ENCODE results near the gene TMEM106B. TPM values are rescaled to one million over a fixed set of nuclear protein-coding genes. Genes with fewer than 3 reads are reported as not detected.

TMEM106B gene
- total RNA-seq, 1 experiment from 2014 or later: 26.6 TPM

DNA sequence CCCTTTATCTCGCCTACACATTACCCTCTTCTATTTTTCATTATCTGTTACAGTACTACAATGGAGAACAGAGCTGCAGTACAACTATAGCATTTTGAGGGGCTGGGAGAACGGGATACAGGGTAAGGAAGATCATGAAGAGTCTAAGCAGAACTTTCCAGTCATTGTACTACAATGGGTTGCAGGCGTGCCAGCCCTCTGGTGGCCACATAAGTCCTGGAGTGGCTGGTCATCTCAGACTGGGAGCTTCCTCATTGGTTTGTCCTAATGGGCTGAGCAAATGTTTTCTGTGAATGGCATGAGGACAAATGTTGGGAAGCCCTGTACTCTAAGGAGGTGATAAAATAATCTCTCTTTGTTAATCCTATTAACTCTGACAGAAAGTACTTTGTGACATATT is 33.0 kb downstream of the TMEM106B start:
- H3K36me3 ChIP-seq (replicated peaks; ENCODE audit: control insufficient read depth, insufficient read depth, low read length): no peaks in the 10 kb centered on the region
- no peak overlapping the region for H3K4me3 ChIP-seq (ENCODE audit: insufficient read depth, low read depth, low read length)
- DNase-seq: peak; percentile 35

GRCh38 chr7:12244694-12245093 is 33.6 kb downstream of the TMEM106B start:
- no peaks in the 10 kb centered on the region for H3K36me3 ChIP-seq (replicated peaks; ENCODE audit: control insufficient read depth, insufficient read depth, low read length)
- H3K27me3 ChIP-seq (ENCODE audit: control insufficient read depth, insufficient read depth, low read length): no peaks in the 10 kb centered on the region
- H3K4me3 ChIP-seq (ENCODE audit: insufficient read depth, low read depth, low read length): no peak overlapping the region
- DNase-seq: no peak

More for the DNA sequence above, 33.0 kb downstream of the TMEM106B start:
- no peaks in the 10 kb centered on the region for H3K27me3 ChIP-seq (ENCODE audit: control insufficient read depth, insufficient read depth, low read length)

DNA sequence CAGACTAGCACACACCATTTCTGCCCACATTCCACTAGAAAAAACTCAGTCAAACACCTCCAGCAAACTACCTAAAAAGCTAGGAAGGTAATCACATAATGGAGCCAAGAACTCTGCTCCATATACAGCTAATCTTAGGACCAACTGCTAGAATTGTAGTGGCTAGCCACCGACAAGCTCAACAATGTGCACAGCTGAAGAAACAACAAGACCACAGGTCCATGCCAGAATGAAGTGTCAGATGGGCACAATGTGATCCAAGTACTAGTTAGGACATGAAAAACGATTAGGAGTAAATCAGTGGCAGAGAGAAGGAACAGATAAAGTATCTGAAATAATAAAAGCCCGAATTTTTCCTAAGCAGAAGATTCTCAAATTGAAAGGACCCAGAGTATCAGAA is 38.6 kb downstream of the TMEM106B start:
- no peaks in the 10 kb centered on the region for H3K27me3 ChIP-seq (ENCODE audit: control insufficient read depth, insufficient read depth, low read length)
- DNase-seq: no peak
- no peak overlapping the region for H3K4me3 ChIP-seq (ENCODE audit: insufficient read depth, low read depth, low read length)
- no peaks in the 10 kb centered on the region for H3K36me3 ChIP-seq (replicated peaks; ENCODE audit: control insufficient read depth, insufficient read depth, low read length)

GRCh38 chr7:12250232-12250631 is 39.1 kb downstream of the TMEM106B start:
- Histone ChIP-seq H3K36me3 (replicated peaks; ENCODE audit: control insufficient read depth, insufficient read depth, low read length) (no peaks in the 10 kb centered on the region), H3K27me3 (ENCODE audit: control insufficient read depth, insufficient read depth, low read length) (no peaks in the 10 kb centered on the region), H3K4me3 (ENCODE audit: insufficient read depth, low read depth, low read length) (no peak overlapping the region)
- no peak for DNase-seq

DNA sequence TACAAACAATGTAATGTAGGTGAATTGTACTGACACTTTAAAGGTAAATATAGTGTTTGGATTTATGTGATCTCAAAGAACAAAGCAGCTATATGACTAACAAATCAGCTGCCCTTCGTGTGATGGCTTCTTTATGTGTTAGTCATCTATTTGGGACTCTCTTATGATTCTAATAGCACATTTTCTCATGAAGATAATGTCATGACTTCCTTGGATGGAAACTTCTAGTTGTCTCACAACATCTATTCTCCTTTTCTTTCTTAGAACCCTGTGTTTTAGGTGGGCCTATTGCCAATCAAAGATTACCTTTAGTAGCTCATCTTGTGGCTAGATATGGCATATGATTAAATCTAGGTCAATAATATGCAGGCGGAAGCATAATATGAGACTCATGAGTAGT is 45.0 kb downstream of the TMEM106B start:
- Histone ChIP-seq H3K4me3 (ENCODE audit: insufficient read depth, low read depth, low read length) (no peak overlapping the region), H3K36me3 (replicated peaks; ENCODE audit: control insufficient read depth, insufficient read depth, low read length) (no peaks in the 10 kb centered on the region), H3K27me3 (ENCODE audit: control insufficient read depth, insufficient read depth, low read length) (no peaks in the 10 kb centered on the region)
- no peak for DNase-seq

DNA sequence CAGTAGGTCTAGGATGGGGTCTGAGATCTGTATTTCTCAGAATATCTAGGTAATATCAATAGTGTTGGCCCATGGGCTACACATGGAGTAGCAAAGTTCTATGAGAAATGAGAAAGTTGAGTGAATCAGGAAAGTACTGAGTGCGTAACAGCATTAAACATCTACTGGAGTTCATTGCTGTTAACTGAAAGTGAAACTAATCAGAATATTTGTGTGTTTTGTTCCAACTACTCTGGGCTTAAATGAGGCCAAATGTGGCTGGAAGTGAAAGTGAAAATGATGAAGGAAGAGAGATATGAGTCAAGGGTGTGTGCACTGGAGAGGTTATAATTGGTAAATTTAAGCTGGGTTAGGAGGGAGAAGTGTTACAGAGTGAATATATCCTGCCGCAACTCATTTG is 46.5 kb downstream of the TMEM106B start:
- DNase-seq: no peak
- no peaks in the 10 kb centered on the region for H3K36me3 ChIP-seq (replicated peaks; ENCODE audit: control insufficient read depth, insufficient read depth, low read length)
- no peaks in the 10 kb centered on the region for H3K27me3 ChIP-seq (ENCODE audit: control insufficient read depth, insufficient read depth, low read length)
- H3K4me3 ChIP-seq (ENCODE audit: insufficient read depth, low read depth, low read length): no peak overlapping the region

DNA sequence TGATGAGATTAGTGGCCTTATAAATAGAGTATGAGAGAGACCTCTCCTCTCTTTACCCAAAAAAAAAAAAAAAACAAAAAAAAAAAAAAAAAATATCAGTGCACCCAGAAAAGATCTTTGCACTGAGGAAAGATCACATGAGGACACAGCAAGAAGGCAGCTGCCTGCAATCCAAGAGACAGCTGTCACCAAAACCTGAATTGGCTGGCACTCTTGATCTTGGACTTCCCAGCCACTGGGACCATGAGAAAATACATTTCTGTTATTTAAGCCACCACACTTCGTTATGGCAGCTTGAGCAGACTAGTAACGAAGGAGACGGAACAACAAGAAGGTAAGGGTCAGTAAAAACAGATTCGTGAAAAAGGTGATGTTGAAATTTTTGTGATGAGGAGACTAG is 47.0 kb downstream of the TMEM106B start:
- Histone ChIP-seq H3K27me3 (ENCODE audit: control insufficient read depth, insufficient read depth, low read length) (no peaks in the 10 kb centered on the region), H3K4me3 (ENCODE audit: insufficient read depth, low read depth, low read length) (no peak overlapping the region), H3K36me3 (replicated peaks; ENCODE audit: control insufficient read depth, insufficient read depth, low read length) (no peaks in the 10 kb centered on the region)
- DNase-seq: no peak

- DNase-seq: no peak
- Histone ChIP-seq H3K27me3 (ENCODE audit: control insufficient read depth, insufficient read depth, low read length) (no peaks in the 10 kb centered on the region), H3K36me3 (replicated peaks; ENCODE audit: control insufficient read depth, insufficient read depth, low read length) (no peaks in the 10 kb centered on the region), H3K4me3 (ENCODE audit: insufficient read depth, low read depth, low read length) (no peak overlapping the region)
Observed at GRCh38 chr7:12267542-12267941, 56.4 kb downstream of the TMEM106B start.

GRCh38 chr7:12269100-12269895 is 58.2 kb downstream of the TMEM106B start:
- Histone ChIP-seq H3K4me3 (ENCODE audit: insufficient read depth, low read depth, low read length) (no peak overlapping the region), H3K27me3 (ENCODE audit: control insufficient read depth, insufficient read depth, low read length) (no peaks in the 10 kb centered on the region), H3K36me3 (replicated peaks; ENCODE audit: control insufficient read depth, insufficient read depth, low read length) (no peaks in the 10 kb centered on the region)
- DNase-seq: no peak

DNA sequence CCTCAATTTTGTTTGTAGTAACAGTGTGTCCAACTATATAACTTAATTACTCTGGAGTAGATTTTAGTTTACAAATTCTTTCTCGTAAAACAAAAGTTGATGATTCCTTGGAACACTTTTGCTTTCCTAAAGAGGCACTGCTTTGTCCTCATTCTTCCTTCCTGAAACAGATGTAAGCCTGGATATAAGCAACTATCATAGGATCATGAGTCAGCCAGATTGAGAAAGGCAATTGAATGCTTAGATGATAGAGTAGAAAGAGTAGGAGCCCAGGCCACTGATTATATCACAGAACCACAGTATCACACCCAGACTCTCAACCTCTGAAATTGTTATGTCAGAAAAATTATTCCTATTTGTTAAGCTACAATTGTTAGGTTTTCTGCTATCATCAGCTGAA is 69.9 kb downstream of the TMEM106B start:
- Histone ChIP-seq H3K27me3 (ENCODE audit: control insufficient read depth, insufficient read depth, low read length) (no peaks in the 10 kb centered on the region), H3K4me3 (ENCODE audit: insufficient read depth, low read depth, low read length) (no peak overlapping the region), H3K36me3 (replicated peaks; ENCODE audit: control insufficient read depth, insufficient read depth, low read length) (no peaks in the 10 kb centered on the region)
- no peak for DNase-seq

DNA sequence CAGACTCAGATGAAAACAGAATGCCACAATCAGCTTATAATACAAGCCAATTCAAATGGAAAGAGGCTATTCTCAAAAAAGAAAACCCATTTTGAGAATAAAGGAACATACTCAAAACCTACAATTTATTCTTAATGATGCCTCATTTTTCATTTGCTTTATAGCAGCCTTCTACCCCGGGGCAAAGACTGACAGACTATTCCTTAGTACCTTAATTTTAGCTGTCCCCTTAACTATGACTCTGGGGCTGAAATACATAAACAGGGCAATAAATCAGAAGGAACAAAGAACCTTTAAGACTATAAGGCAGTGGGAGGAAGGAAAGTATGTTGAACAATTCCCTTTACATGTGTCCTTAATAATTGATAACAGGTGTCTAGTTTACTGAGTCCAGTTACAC is 76.8 kb downstream of the TMEM106B start:
- H3K36me3 ChIP-seq (replicated peaks; ENCODE audit: control insufficient read depth, insufficient read depth, low read length): no peaks in the 10 kb centered on the region
- no peaks in the 10 kb centered on the region for H3K27me3 ChIP-seq (ENCODE audit: control insufficient read depth, insufficient read depth, low read length)

GRCh38 chr7:12289996-12290395 is 78.9 kb downstream of the TMEM106B start:
- no peak overlapping the region for H3K4me3 ChIP-seq (ENCODE audit: insufficient read depth, low read depth, low read length)
- no peaks in the 10 kb centered on the region for H3K27me3 ChIP-seq (ENCODE audit: control insufficient read depth, insufficient read depth, low read length)
- H3K36me3 ChIP-seq (replicated peaks; ENCODE audit: control insufficient read depth, insufficient read depth, low read length): no peaks in the 10 kb centered on the region
- DNase-seq: no peak

More for the DNA sequence above, 76.8 kb downstream of the TMEM106B start:
- H3K4me3 ChIP-seq (ENCODE audit: insufficient read depth, low read depth, low read length): no peak overlapping the region
- DNase-seq: no peak

DNA sequence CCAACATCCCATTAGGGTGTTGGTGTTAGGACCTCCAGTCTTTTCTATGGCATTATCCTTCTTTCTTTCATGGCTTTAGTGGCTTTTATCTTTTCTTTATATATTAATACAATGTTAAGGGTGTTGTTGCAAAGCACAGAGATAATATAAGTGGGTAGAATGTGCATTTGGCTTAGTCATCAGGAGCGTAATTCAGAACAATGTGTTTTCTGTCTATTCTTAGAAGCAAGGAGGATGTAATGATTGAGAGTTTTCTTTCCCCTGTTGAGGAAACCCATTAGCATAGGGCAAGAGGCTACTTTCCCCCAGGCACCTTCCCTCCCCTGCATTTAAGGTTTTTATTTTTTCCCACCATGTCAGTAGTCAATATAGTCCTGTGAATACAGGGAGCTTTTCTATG is 79.7 kb downstream of the TMEM106B start:
- no peaks in the 10 kb centered on the region for H3K27me3 ChIP-seq (ENCODE audit: control insufficient read depth, insufficient read depth, low read length)
- no peak for DNase-seq
- H3K4me3 ChIP-seq (ENCODE audit: insufficient read depth, low read depth, low read length): no peak overlapping the region
- no peaks in the 10 kb centered on the region for H3K36me3 ChIP-seq (replicated peaks; ENCODE audit: control insufficient read depth, insufficient read depth, low read length)

DNA sequence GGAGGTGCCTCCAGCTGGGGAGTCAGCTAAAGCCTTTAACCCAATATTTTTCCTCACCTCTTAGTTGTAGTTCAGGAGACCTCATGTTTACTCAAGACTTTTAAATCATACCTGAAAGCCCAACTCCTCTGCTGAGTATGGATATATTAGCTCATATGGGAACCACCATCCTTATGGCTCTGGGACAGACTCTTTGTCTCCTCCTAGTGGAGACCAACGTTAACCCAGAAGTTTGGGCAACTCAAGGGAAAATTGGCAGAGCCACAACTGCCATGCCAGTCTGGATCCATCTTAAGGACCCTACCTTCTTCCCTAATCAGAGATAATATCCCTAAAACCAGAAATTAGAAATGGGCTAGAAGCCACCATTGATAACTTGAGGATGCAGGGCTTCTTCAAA is 80.8 kb downstream of the TMEM106B start:
- H3K4me3 ChIP-seq (ENCODE audit: insufficient read depth, low read depth, low read length): no peak overlapping the region
- H3K27me3 ChIP-seq (ENCODE audit: control insufficient read depth, insufficient read depth, low read length): no peaks in the 10 kb centered on the region
- H3K36me3 ChIP-seq (replicated peaks; ENCODE audit: control insufficient read depth, insufficient read depth, low read length): no peaks in the 10 kb centered on the region
- no peak for DNase-seq

Data from H7 (cell line).